Measurements from ENCODE around the gene DAD1.

DAD1 gene

DNA sequence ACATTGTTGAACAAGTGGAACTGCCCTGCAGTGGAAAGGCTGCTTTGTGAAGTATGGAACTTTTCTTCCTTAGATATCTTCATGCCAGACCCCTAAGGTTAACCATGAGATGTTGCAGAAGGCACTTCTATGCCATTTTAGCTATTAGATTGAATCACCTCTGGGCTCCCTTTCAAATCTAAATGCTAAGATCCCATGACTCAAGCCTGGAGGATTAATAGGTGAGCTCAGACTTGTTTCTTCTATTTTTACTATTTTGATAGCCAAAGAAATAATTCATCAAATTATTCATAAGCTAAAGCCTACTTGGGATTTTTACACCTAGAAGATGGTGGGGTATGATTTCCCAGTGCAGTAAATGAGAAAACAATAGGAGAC lies 64.3 kb downstream of the DAD1 start:
- no peak overlapping the region for H3K4me2 ChIP-seq (ENCODE audit: insufficient read depth, low read length, poor library complexity, severe bottlenecking)
- H4K91ac ChIP-seq (ENCODE audit: low read depth, low read length, poor library complexity) = no peak overlapping the region
- H3K9ac ChIP-seq (ENCODE audit: low read depth, low read length, poor library complexity) = no peak overlapping the region
- no peak overlapping the region for H3K14ac ChIP-seq (ENCODE audit: low read length)
- H2AK5ac ChIP-seq (ENCODE audit: low read depth, low read length) = no peak overlapping the region
- H3K27ac ChIP-seq (replicated peaks; ENCODE audit: low read length) = no peak overlapping the region
- no peaks in the 10 kb centered on the region for H3K36me3 ChIP-seq (replicated peaks in 1 of 2; ENCODE audit: control insufficient read depth in 2 of 2, insufficient read depth in 2 of 2, low read length in 2 of 2)
- H2BK120ac ChIP-seq (ENCODE audit: low read depth, low read length) = no peak overlapping the region
- H2AFZ ChIP-seq (ENCODE audit: low read length) = no peak overlapping the region
- no peak overlapping the region for H2BK5ac ChIP-seq (ENCODE audit: low read length)
- no peak overlapping the region for H3K18ac ChIP-seq (ENCODE audit: low read length)
- no peak overlapping the region for H4K8ac ChIP-seq (ENCODE audit: low read depth, low read length)
- H3K27me3 ChIP-seq (ENCODE audit: control insufficient read depth in 3 of 3, insufficient read depth in 3 of 3, low read depth in 1 of 3, low read length in 3 of 3) = no peaks in the 10 kb centered on the region
- H3K4me1 ChIP-seq (ENCODE audit: control insufficient read depth in 2 of 2, insufficient read depth in 1 of 2, low read depth in 1 of 2, low read length in 2 of 2) = peaks cover 0 to 11% of the 10 kb centered on the region in 2 donors
- H3K4ac ChIP-seq (ENCODE audit: low read length) = no peak overlapping the region
- H3K4me3 ChIP-seq (ENCODE audit: low read length in 2 of 2) = no peak overlapping the region
- H3K79me1 ChIP-seq (ENCODE audit: low read depth, low read length) = no peaks in the 10 kb centered on the region
- no peak for DNase-seq (ENCODE audit: low spot score)
- no peaks in the 10 kb centered on the region for H3K9me3 ChIP-seq (replicated peaks in 1 of 2; ENCODE audit: control insufficient read depth in 2 of 2, insufficient read depth in 1 of 2, low read depth in 1 of 2, low read length in 2 of 2)
- H3K23ac ChIP-seq (ENCODE audit: low read depth, low read length, poor library complexity) = no peak overlapping the region
- no peak overlapping the region for H2BK12ac ChIP-seq (ENCODE audit: low read length)
- H2BK15ac ChIP-seq (ENCODE audit: low read length) = no peak overlapping the region

DNA sequence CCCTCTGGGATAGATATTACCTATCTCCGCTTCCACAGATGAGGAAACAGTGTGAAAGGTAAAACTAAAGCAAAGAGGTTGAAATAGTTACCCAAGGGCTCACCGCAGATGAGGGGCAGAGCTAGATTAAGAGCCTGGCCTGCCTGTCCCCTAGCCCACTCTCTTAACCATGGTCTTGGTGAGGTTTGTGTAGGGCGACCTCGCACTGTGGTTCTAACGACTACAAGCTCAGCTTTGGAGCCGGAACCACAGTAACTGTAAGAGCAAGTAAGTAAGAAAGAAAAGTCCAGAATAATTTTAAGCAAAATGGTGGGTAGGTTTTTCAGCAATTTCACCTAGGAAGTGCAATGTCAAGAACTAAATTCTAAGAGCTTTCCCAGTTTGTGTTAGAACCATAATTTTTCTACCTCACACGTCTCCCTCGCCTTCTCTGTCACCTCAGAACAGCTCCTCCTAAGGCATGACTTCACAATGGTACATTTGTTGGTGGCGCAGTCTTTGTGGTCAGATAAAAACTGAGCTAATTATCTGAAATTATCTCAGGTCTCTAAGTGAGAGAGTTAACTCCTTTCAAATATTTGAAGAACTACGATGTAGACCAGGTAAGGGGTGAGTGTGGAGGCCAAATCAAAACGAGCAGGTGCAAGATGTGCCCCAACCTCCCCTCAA lies 64.8 kb downstream of the DAD1 start:
- no peak overlapping the region for H3K18ac ChIP-seq (ENCODE audit: low read length)
- H3K4me3 ChIP-seq (ENCODE audit: low read length in 2 of 2) = no peak overlapping the region
- no CpG with 5 or more reads among the region's 11 CpGs for WGBS, 2 donors (ENCODE audit: extremely low coverage in 2 of 2, insufficient read length in 2 of 2, insufficient replicate concordance in 1 of 2)
- no peak overlapping the region for H2BK12ac ChIP-seq (ENCODE audit: low read length)
- H4K91ac ChIP-seq (ENCODE audit: low read depth, low read length, poor library complexity) = no peak overlapping the region
- no peak overlapping the region for H2BK15ac ChIP-seq (ENCODE audit: low read length)
- H2AFZ ChIP-seq (ENCODE audit: low read length) = no peak overlapping the region
- no peak overlapping the region for H4K8ac ChIP-seq (ENCODE audit: low read depth, low read length)
- no peak overlapping the region for H2BK120ac ChIP-seq (ENCODE audit: low read depth, low read length)
- no peak overlapping the region for H3K14ac ChIP-seq (ENCODE audit: low read length)
- no peak overlapping the region for H3K4ac ChIP-seq (ENCODE audit: low read length)
- no peak overlapping the region for H3K9ac ChIP-seq (ENCODE audit: low read depth, low read length, poor library complexity)
- H3K23ac ChIP-seq (ENCODE audit: low read depth, low read length, poor library complexity) = no peak overlapping the region
- DNase-seq (ENCODE audit: low spot score) = no peak
- no peak overlapping the region for H2AK5ac ChIP-seq (ENCODE audit: low read depth, low read length)
- H3K4me1 ChIP-seq (ENCODE audit: control insufficient read depth in 2 of 2, insufficient read depth in 1 of 2, low read depth in 1 of 2, low read length in 2 of 2) = peaks cover 0 to 11% of the 10 kb centered on the region in 2 donors
- no peaks in the 10 kb centered on the region for H3K36me3 ChIP-seq (replicated peaks in 1 of 2; ENCODE audit: control insufficient read depth in 2 of 2, insufficient read depth in 2 of 2, low read length in 2 of 2)
- H3K79me1 ChIP-seq (ENCODE audit: low read depth, low read length) = no peaks in the 10 kb centered on the region
- no peak overlapping the region for H3K27ac ChIP-seq (replicated peaks; ENCODE audit: low read length)
- H3K9me3 ChIP-seq (replicated peaks in 1 of 2; ENCODE audit: control insufficient read depth in 2 of 2, insufficient read depth in 1 of 2, low read depth in 1 of 2, low read length in 2 of 2) = no peaks in the 10 kb centered on the region
- H3K27me3 ChIP-seq (ENCODE audit: control insufficient read depth in 3 of 3, insufficient read depth in 3 of 3, low read depth in 1 of 3, low read length in 3 of 3) = no peaks in the 10 kb centered on the region
- no peak overlapping the region for H2BK5ac ChIP-seq (ENCODE audit: low read length)
- no peak overlapping the region for H3K4me2 ChIP-seq (ENCODE audit: insufficient read depth, low read length, poor library complexity, severe bottlenecking)

DNA sequence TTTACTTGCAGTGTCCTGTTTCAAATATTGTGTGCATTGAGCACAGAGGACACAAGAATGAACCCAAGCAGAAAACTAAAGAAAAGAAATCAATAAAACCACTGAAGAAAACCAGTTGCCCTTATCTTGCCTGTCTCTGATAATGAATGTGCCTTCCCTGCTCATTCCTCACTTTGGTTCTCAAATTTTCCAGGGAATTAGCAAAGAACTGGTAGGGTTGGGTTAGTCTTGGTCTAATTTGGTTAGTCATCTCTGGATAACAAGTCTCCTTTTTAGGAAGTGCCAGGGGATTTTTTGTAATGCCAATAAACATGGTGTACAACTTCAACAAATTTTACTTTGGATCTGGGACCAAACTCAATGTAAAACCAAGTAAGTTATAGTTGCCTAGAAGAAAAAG lies 65.7 kb downstream of the DAD1 start:
- H3K14ac ChIP-seq (ENCODE audit: low read length) = no peak overlapping the region
- no peaks in the 10 kb centered on the region for H3K79me1 ChIP-seq (ENCODE audit: low read depth, low read length)
- peaks cover 2 to 15% of the 10 kb centered on the region in 2 donors for H3K4me1 ChIP-seq (ENCODE audit: control insufficient read depth in 2 of 2, insufficient read depth in 1 of 2, low read depth in 1 of 2, low read length in 2 of 2)
- no peaks in the 10 kb centered on the region for H3K9me3 ChIP-seq (replicated peaks in 1 of 2; ENCODE audit: control insufficient read depth in 2 of 2, insufficient read depth in 1 of 2, low read depth in 1 of 2, low read length in 2 of 2)
- no peaks in the 10 kb centered on the region for H3K36me3 ChIP-seq (replicated peaks in 1 of 2; ENCODE audit: control insufficient read depth in 2 of 2, insufficient read depth in 2 of 2, low read length in 2 of 2)
- no peak overlapping the region for H3K4ac ChIP-seq (ENCODE audit: low read length)
- H3K27me3 ChIP-seq (ENCODE audit: control insufficient read depth in 3 of 3, insufficient read depth in 3 of 3, low read depth in 1 of 3, low read length in 3 of 3) = no peaks in the 10 kb centered on the region
- no peak overlapping the region for H3K27ac ChIP-seq (replicated peaks; ENCODE audit: low read length)
- DNase-seq (ENCODE audit: low spot score) = no peak
- H3K4me3 ChIP-seq (ENCODE audit: low read length in 2 of 2) = no peak overlapping the region
- no peak overlapping the region for H3K18ac ChIP-seq (ENCODE audit: low read length)
- no peak overlapping the region for H2AK5ac ChIP-seq (ENCODE audit: low read depth, low read length)
- H3K9ac ChIP-seq (ENCODE audit: low read depth, low read length, poor library complexity) = no peak overlapping the region
- H2AFZ ChIP-seq (ENCODE audit: low read length) = no peak overlapping the region
- no peak overlapping the region for H4K91ac ChIP-seq (ENCODE audit: low read depth, low read length, poor library complexity)
- H2BK15ac ChIP-seq (ENCODE audit: low read length) = no peak overlapping the region
- no peak overlapping the region for H3K4me2 ChIP-seq (ENCODE audit: insufficient read depth, low read length, poor library complexity, severe bottlenecking)
- H4K8ac ChIP-seq (ENCODE audit: low read depth, low read length) = no peak overlapping the region
- H3K23ac ChIP-seq (ENCODE audit: low read depth, low read length, poor library complexity) = no peak overlapping the region
- no peak overlapping the region for H2BK120ac ChIP-seq (ENCODE audit: low read depth, low read length)
- H2BK5ac ChIP-seq (ENCODE audit: low read length) = no peak overlapping the region
- no peak overlapping the region for H2BK12ac ChIP-seq (ENCODE audit: low read length)

DNA sequence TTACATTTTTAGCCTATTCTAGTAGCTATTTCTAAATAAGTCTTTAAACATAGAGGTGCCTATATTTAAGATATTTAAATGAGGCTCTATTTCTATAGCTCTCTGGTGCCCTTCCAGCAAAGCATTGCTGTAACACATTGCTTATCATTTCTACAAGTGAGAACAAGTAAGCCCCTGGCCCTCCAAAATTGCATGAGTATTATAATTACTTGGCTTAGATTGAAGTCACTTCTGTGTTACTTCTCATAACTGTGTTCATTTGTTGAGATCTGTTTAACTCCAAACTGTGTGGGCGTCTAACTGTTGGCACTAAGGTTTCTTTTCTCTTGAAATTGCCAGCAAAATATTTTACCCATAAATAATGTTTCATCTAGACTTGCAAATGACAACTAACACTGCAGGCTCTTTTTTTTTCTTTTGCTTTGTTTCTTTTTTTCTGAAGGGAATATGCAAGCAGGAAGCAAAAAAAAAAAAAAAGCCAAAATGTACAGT lies 66.5 kb downstream of the DAD1 start:
- Histone ChIP-seq H3K4me1 (ENCODE audit: control insufficient read depth in 2 of 2, insufficient read depth in 1 of 2, low read depth in 1 of 2, low read length in 2 of 2) (peaks cover 6 to 22% of the 10 kb centered on the region in 2 donors), H3K18ac (ENCODE audit: low read length) (no peak overlapping the region), H2AFZ (ENCODE audit: low read length) (no peak overlapping the region), H2BK120ac (ENCODE audit: low read depth, low read length) (no peak overlapping the region), H3K27me3 (ENCODE audit: control insufficient read depth in 3 of 3, insufficient read depth in 3 of 3, low read depth in 1 of 3, low read length in 3 of 3) (no peaks in the 10 kb centered on the region), H2BK5ac (ENCODE audit: low read length) (no peak overlapping the region), H3K36me3 (replicated peaks in 1 of 2; ENCODE audit: control insufficient read depth in 2 of 2, insufficient read depth in 2 of 2, low read length in 2 of 2) (no peaks in the 10 kb centered on the region), H3K4me3 (ENCODE audit: low read length in 2 of 2) (no peak overlapping the region), H3K79me1 (ENCODE audit: low read depth, low read length) (no peaks in the 10 kb centered on the region), H2BK15ac (ENCODE audit: low read length) (no peak overlapping the region), H2BK12ac (ENCODE audit: low read length) (no peak overlapping the region), H3K9ac (ENCODE audit: low read depth, low read length, poor library complexity) (no peak overlapping the region), H3K4ac (ENCODE audit: low read length) (no peak overlapping the region), H4K8ac (ENCODE audit: low read depth, low read length) (no peak overlapping the region), H2AK5ac (ENCODE audit: low read depth, low read length) (no peak overlapping the region), H3K9me3 (replicated peaks in 1 of 2; ENCODE audit: control insufficient read depth in 2 of 2, insufficient read depth in 1 of 2, low read depth in 1 of 2, low read length in 2 of 2) (no peaks in the 10 kb centered on the region), H3K27ac (replicated peaks; ENCODE audit: low read length) (no peak overlapping the region), H3K23ac (ENCODE audit: low read depth, low read length, poor library complexity) (no peak overlapping the region), H4K91ac (ENCODE audit: low read depth, low read length, poor library complexity) (no peak overlapping the region), H3K14ac (ENCODE audit: low read length) (no peak overlapping the region), H3K4me2 (ENCODE audit: insufficient read depth, low read length, poor library complexity, severe bottlenecking) (no peak overlapping the region)
- no peak for DNase-seq (ENCODE audit: low spot score)
- WGBS, 2 donors (ENCODE audit: extremely low coverage in 2 of 2, insufficient read length in 2 of 2, insufficient replicate concordance in 1 of 2) = no CpG with 5 or more reads among the region's 1 CpG
